GM21447 (cell line): Measurements from ENCODE around the gene EIF1AD.
"Not testable (repeated sequence)": the region's sequence is repeated elsewhere in the genome, so short reads cannot be mapped to it uniquely, and the experiment has no call there.

Source experiments
- ATAC-seq: cut with Tn5 transposase; IDR thresholded peaks from one replicate; pipeline ENCODE4 v1.9.1; 2021; ENCODE audit not compliant: unreplicated experiment

EIF1AD gene

GRCh38 chr11:65973439-65974110 is 28.4 kb downstream of the EIF1AD start:
- ATAC-seq = no peak

GRCh38 chr11:65972116-65972515 is 29.8 kb downstream of the EIF1AD start:
- ATAC-seq = no peak

GRCh38 chr11:65968600-65969482 is 33.1 kb downstream of the EIF1AD start:
- ATAC-seq = no peak

GRCh38 chr11:65967329-65967934 is 34.5 kb downstream of the EIF1AD start:
- ATAC-seq = no peak

DNA sequence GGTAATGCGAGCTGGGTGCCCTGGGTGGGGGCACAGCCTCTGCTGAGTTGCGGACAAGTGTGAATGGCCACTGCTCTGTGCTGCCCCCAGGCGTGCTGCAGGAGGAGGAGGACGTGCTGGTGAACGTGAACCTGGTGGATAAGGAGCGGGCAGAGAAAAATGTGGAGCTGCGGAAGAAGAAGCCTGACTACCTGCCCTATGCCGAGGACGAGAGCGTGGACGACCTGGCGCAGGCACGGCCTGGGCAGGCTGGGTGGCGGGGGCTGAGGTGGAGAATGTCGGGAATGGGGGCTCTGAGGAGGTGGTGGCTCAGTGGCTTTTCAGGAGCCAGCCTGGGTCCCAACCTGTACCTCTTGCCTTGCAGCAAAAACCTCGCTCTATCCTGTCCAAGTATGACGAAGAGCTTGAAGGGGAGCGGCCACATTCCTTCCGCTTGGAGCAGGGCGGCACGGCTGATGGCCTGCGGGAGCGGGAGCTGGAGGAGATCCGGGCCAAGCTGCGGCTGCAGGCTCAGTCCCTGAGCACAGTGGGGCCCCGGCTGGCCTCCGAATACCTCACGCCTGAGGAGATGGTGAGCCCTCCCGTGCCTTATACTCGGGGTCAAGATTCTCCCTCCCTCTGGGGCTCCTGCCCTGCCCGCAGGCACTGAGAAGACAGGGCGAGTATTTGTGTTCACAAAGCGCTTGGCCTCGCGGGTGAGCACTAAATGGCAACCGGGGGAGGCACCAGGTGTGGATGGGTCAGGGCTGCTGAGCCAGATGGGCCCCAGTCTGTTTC is 35.8 kb downstream of the EIF1AD start:
- ATAC-seq = no peak

DNA sequence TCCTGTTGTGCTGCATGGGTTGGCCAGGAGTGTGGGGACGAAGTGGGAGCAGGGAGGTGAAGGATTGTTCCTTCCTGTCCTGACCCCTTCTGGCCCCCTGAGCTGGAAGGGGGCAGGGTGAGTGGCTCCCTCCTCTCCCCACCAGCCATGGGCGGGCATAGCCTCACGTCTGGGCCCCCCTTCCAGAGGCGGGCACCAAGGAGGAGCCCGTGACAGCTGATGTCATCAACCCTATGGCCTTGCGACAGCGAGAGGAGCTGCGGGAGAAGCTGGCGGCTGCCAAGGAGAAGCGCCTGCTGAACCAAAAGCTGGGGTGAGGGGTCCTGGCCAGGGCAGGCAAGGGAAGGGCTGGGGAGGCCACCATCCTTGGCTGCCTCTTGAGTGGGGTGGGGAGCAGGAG is 37.1 kb downstream of the EIF1AD start:
- no peak for ATAC-seq

DNA sequence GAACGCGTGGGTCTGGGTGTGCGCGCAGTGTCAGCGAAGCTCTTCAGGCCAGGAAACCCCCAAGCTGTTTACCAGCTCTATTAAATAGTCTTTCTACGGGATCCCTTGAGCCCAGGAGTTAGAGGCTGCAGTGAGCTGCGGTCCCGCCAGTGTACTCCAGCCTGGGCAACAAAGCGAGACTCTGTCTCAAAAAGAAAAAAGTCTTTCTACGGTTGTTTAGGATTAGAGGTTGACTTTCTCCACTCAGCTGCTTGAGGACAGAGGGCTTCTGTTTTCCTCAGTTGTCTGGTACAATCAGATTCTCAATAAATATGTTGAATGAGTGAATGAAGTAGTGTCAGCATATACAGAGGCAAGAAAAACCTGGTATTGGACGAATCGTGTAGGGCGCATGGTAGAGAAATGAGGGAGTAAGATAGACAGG is 39.8 kb downstream of the EIF1AD start:
- ATAC-seq = peak; percentile 3

DNA sequence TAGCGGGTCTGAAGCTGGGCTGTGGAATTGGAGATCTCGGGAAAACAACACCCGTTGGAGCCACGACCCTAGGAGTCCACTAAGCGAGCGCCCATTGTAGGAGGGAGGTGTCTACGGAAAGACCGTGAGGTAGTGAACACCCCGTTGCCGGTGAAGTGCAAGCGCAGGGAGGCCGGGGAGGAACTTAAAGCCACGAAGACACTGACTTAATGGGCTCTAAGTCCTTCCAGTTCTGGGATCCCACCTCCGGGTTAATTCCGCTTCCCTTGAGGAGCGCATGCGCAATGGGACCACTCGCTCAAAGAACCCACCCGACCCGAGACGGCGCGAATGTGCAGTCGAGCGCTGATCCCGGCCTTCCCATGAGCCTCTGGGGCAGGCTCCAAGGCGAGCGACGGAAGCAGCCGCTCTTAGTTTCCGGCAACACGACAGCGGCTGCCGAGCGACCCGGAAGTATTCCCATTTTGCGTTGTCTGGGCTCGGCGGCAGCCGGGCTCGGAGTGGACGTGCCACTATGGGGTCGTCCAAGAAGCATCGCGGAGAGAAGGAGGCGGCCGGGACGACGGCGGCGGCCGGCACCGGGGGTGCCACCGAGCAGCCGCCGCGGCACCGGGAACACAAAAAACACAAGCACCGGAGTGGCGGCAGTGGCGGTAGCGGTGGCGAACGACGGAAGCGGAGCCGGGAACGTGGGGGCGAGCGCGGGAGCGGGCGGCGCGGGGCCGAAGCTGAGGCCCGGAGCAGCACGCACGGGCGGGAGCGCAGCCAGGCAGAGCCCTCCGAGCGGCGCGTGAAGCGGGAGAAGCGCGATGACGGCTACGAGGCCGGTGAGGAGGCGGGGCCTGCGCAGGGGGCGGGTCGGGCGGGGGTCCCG is 40.5 kb downstream of the EIF1AD start, which contains the start of gene SART1:
Gene SART1, plus strand, starts transcription at position 468 of the 874 bp plus-strand sequence. Its CDS starts 47 bp downstream, at position 515.
- ATAC-seq = peak; percentile 72

DNA sequence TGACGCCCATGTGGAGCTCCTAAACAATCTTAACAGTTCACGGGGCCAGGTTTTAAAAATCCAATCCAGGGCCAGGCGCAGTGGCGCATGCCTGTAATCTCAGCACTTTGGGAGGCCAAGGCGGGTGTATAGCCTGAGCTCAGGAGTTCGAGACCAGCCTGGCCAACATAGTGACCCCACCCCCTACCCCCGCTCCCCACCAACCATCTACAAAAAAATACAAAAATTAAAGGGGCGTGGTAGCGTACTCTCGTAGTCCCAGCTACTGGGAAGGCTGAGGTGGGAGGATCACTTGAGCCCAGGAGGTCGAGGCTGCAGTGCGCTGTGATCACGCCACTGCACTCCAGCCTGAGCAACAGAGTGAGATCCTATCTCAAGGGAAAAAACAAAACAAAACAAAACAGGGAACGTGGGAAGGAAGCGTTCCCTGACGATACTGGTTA is 41.1 kb downstream of the EIF1AD start:
- ATAC-seq = no peak

DNA sequence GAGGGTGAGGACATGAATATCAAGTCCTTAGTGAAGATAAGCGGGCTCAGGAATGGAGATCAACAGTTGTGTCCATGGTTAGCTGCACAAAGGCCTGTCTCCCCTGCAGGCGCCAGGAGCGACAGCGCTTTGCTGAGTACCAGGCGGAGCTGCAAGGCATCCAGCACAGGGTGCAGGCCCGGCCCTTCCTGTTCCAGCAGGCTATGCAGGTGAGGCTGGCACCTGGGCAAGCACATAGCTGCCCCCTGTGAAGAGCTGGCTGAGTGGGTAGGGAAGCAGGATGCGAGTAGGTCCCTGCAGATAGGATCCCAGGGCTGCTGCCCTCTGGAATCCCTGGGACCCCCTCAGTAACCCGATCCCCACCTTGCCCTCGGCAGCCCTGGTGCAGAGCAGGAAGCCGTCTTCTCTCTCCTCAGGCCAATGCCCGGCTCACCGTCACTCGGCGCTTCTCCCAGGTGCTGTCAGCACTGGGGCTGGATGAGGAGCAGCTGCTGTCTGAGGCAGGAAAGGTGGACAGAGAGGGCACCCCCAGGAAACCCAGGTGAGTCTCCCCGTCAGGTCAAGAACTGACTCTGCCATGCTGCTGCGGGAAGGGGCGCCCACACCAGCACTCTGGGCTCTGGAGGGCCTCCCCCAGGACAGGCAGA is 43.1 kb downstream of the EIF1AD start:
- no peak for ATAC-seq

- no peak for ATAC-seq
Measured at GRCh38 chr11:65958291-65958690, 43.7 kb downstream of the EIF1AD start.

GRCh38 chr11:65954771-65955170 is 47.2 kb downstream of the EIF1AD start:
- ATAC-seq = no peak

DNA sequence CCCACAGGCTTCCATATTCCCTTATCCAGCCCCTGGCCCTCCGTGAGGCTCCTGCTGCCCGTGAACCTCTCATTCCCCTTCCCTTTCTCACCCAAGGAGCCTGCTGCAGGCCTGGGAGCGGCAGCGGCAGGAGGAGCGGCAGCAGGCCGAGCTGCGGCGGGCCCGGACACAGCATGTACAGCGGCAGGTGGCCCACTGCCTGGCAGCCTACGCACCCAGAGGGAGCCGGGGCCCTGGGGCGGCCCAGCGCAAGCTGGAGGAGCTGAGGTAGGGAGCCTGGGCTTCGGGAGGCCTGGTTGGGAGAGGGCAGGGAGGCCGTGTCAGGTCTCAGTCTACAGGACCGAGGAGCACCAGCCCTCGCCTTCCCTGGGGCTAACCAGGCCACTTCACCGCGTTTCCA is 48.5 kb downstream of the EIF1AD start:
- no peak for ATAC-seq

DNA sequence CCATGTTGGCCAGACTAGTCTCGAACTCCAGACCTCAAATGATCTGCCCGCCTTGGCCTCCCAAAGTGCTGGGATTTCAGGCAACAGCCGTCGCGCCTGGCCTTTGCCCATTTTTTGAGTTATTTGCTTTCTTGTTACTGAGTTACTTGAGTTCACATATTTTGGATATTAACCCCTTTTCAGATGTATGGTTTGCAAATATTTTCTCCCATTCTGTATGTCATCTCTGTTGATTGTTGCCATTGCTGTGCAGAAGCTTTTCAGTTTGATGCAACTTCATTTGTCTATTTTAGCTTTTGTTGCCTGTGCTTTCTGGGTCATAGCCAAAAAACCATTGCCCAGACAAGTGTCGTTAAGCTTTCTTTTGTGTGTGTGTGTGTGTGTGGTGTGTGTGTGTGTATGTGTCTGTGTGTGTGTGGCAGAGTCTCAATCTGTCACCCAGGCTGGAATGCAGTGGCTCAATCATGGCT is 49.9 kb downstream of the EIF1AD start:
- no peak for ATAC-seq

DNA sequence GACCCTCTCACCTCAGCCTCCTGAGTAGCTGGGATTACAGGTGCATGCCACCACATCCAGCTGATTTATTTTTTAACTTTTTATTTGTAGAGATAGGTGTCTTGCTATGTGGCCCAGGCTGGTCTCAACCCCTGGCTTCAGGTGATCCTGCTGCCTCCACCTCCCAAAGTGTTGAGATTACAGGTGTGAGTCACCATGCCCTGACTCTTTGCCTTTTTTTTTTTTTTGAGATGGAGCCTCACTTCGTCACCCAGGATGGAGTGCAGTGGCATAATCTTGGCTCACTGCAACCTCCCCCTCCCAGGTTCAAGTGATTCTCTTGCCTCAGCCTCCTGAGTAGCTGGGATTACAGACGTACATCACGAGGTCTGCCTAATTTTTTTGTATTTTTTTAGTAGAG is 50.3 kb downstream of the EIF1AD start:
- ATAC-seq = not testable (repeated sequence)

DNA sequence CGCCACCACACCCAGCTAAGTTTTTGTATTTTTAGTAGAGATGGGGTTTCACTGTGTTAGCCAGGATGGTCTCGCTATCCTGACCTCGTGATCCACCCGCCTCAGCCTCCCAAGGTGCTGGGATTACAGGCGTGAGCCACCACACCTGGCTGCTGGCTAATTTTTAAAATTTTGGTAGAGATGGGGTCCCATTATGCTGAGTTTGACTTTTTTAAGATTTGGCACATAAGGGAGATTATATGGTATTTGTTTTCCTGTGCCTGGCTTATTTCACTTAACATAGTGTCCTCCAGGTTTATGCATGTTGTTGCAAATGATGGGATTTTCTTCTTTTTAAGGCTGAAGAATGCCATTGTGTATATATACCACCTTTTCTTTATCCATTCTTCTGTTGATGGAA is 51.2 kb downstream of the EIF1AD start:
- not testable (repeated sequence) for ATAC-seq

- ATAC-seq = no peak
Measured at GRCh38 chr11:65947603-65948125, 54.3 kb downstream of the EIF1AD start.

DNA sequence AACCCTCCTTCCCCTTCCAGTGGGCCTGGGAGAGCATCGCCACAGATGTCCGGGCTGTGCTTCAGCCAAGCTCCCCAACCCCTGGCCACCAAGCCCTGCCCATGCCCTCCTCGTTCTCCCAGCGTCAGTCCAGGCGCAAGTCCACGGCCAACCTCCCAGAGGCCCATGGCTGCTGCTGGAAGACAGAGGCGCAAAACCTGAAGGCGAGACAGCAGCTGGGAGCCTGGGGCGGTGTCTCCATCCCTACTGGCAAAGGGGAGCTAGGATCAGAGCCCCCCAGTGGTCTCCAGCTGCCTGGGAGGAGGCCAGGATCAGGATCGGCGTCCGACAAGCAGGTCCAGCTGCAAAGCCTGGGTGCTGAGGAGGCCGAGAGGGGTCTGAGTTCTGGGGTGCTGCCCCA is 54.8 kb downstream of the EIF1AD start:
- ATAC-seq = no peak

DNA sequence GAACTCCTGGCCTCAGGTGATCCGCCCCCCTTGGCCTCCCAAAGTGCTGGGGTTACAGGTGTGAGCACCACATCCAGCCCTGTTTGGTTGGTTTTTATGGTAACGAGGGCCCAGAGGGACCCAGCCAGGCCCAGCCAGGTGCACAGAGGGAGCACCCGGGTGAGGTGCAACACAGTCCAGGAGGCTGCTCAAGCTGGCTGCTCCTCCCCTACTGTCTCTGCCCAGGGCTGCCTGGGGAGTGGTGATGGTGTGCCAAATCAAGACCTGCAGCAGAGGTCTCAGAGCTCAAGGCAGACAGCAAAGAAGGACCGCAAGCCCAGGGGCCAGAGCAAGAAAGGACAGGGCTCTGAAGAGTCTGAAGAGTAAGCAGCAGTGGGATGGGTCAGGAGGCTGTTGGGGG is 55.3 kb downstream of the EIF1AD start:
- ATAC-seq = no peak
